Measurements from ENCODE around the gene PARD3.

The PARD3 gene

DNA sequence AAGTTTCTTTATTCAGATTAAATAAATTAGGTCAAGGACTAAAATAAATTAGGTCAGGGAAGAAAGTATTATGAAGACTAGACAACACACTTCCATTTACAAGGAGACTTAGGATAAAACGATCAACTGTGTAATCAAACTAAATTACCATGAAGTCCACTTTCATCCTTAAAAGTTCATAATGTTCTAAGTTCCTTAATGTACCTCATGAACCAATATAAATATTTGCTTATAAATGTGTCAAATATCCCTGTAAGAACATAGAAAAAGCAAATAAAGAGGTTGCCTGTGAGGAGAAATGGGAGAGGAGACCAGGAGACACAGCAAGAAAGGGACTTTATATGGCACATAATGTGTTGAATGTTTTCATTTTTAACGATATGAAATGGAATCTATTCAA lies 345.6 kb downstream of the PARD3 start:
- H4K20me1 ChIP-seq (ENCODE audit: insufficient read depth, low read length) = peaks cover 2% of the 10 kb centered on the region; the same call in 1 of the 2 replicates
- no peak overlapping the region for H2AFZ ChIP-seq (ENCODE audit: low read depth, low read length)
- no peak overlapping the region for H3K4me2 ChIP-seq (ENCODE audit: insufficient read depth, low read length)
- H3K79me2 ChIP-seq (ENCODE audit: insufficient read depth, low read length) = peaks cover 3% of the 10 kb centered on the region
- H3K27ac ChIP-seq (ENCODE audit: low read length) = no peak overlapping the region
- H3K36me3 ChIP-seq (ENCODE audit: insufficient read depth, low read length) = peaks cover 12% of the 10 kb centered on the region
- no peak overlapping the region for H3K9ac ChIP-seq (ENCODE audit: low read depth, low read length)
- H3K27me3 ChIP-seq (ENCODE audit: insufficient read depth, low read length, poor library complexity) = no peaks in the 10 kb centered on the region
- H3K4me1 ChIP-seq (ENCODE audit: insufficient read depth, low read length) = no peaks in the 10 kb centered on the region
- H3K9me3 ChIP-seq (ENCODE audit: insufficient read depth, low read length, severe bottlenecking) = no peaks in the 10 kb centered on the region
- no peak for DNase-seq
- no peak for ATAC-seq (ENCODE audit: insufficient read depth, low read depth)
- H3K4me3 ChIP-seq (ENCODE audit: low read depth in 1 of 2, low read length in 2 of 2) = no peak overlapping the region
- TF ChIP-seq CTCF (IDR thresholded peaks at IDR 0.05; ENCODE audit: borderline replicate concordance, extremely low read depth, low read length, poor library complexity, severe bottlenecking) = no peak
- TF ChIP-seq EZH2 (IDR thresholded peaks at IDR 0.05; ENCODE audit: borderline replicate concordance, low read depth, low read length, severe bottlenecking) = no peak

- no peak for TF ChIP-seq CTCF (IDR thresholded peaks at IDR 0.05; ENCODE audit: borderline replicate concordance, extremely low read depth, low read length, poor library complexity, severe bottlenecking)
- TF ChIP-seq EZH2 (IDR thresholded peaks at IDR 0.05; ENCODE audit: borderline replicate concordance, low read depth, low read length, severe bottlenecking) = no peak
- no peaks in the 10 kb centered on the region for H3K27me3 ChIP-seq (ENCODE audit: insufficient read depth, low read length, poor library complexity)
- no peak overlapping the region for H2AFZ ChIP-seq (ENCODE audit: low read depth, low read length)
- no peaks in the 10 kb centered on the region for H3K9me3 ChIP-seq (ENCODE audit: insufficient read depth, low read length, severe bottlenecking)
- H3K9ac ChIP-seq (ENCODE audit: low read depth, low read length) = no peak overlapping the region
- H3K27ac ChIP-seq (ENCODE audit: low read length) = no peak overlapping the region
- peaks cover 2% of the 10 kb centered on the region; the same call in 1 of the 2 replicates for H4K20me1 ChIP-seq (ENCODE audit: insufficient read depth, low read length)
- H3K4me1 ChIP-seq (ENCODE audit: insufficient read depth, low read length) = no peaks in the 10 kb centered on the region
- DNase-seq = no peak
- peaks cover 12% of the 10 kb centered on the region for H3K36me3 ChIP-seq (ENCODE audit: insufficient read depth, low read length)
- no peak overlapping the region for H3K4me3 ChIP-seq (ENCODE audit: low read depth in 1 of 2, low read length in 2 of 2)
- no peaks in the 10 kb centered on the region for H3K79me2 ChIP-seq (ENCODE audit: insufficient read depth, low read length)
- 0 out of 3 replicates have a peak, but pooled peaks have one; percentile 45 for ATAC-seq (ENCODE audit: insufficient read depth, low read depth)
- H3K4me2 ChIP-seq (ENCODE audit: insufficient read depth, low read length) = no peak overlapping the region
Measured at GRCh38 chr10:34467902-34468301, 347.2 kb downstream of the PARD3 start.

DNA sequence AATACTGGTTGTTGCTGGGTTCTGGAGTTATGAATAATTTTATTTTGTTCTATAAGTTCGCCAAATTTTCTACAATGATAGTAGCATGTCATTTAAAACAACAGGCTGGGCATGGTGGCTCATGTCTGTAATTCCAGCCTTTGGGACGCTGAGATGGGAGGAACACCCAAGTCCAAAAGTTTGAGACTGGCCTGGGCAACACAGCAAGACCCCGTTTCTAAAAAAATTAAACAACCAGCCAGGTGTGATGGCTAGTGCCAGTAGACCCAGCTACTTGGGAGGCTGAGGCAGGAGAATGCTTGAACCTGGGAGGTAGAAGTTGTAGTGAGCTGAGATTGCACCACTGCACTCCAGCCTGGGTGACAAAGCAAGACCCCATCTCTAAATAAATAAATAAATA lies 347.7 kb downstream of the PARD3 start:
- DNase-seq (no peak), ATAC-seq (ENCODE audit: insufficient read depth, low read depth) (no peak)
- TF ChIP-seq EZH2 (IDR thresholded peaks at IDR 0.05; ENCODE audit: borderline replicate concordance, low read depth, low read length, severe bottlenecking) (no peak), CTCF (IDR thresholded peaks at IDR 0.05; ENCODE audit: borderline replicate concordance, extremely low read depth, low read length, poor library complexity, severe bottlenecking) (no peak)
- no peaks in the 10 kb centered on the region for H3K9me3 ChIP-seq (ENCODE audit: insufficient read depth, low read length, severe bottlenecking)
- H3K9ac ChIP-seq (ENCODE audit: low read depth, low read length) = no peak overlapping the region
- no peak overlapping the region for H2AFZ ChIP-seq (ENCODE audit: low read depth, low read length)
- H3K4me3 ChIP-seq (ENCODE audit: low read depth in 1 of 2, low read length in 2 of 2) = no peak overlapping the region
- no peak overlapping the region for H3K27ac ChIP-seq (ENCODE audit: low read length)
- H4K20me1 ChIP-seq (ENCODE audit: insufficient read depth, low read length) = peaks cover 2% of the 10 kb centered on the region; the same call in 1 of the 2 replicates
- H3K36me3 ChIP-seq (ENCODE audit: insufficient read depth, low read length) = peaks cover 12% of the 10 kb centered on the region
- H3K4me2 ChIP-seq (ENCODE audit: insufficient read depth, low read length) = no peak overlapping the region
- H3K27me3 ChIP-seq (ENCODE audit: insufficient read depth, low read length, poor library complexity) = no peaks in the 10 kb centered on the region
- H3K4me1 ChIP-seq (ENCODE audit: insufficient read depth, low read length) = no peaks in the 10 kb centered on the region
- H3K79me2 ChIP-seq (ENCODE audit: insufficient read depth, low read length) = no peaks in the 10 kb centered on the region

GRCh38 chr10:34465678-34466077 lies 349.4 kb downstream of the PARD3 start:
- Histone ChIP-seq H4K20me1 (ENCODE audit: insufficient read depth, low read length) (peaks cover 2% of the 10 kb centered on the region; the same call in 1 of the 2 replicates), H3K4me3 (ENCODE audit: low read depth in 1 of 2, low read length in 2 of 2) (no peak overlapping the region), H3K27ac (ENCODE audit: low read length) (no peak overlapping the region), H3K79me2 (ENCODE audit: insufficient read depth, low read length) (no peaks in the 10 kb centered on the region), H3K27me3 (ENCODE audit: insufficient read depth, low read length, poor library complexity) (no peaks in the 10 kb centered on the region), H3K9me3 (ENCODE audit: insufficient read depth, low read length, severe bottlenecking) (no peaks in the 10 kb centered on the region), H3K4me1 (ENCODE audit: insufficient read depth, low read length) (no peaks in the 10 kb centered on the region), H2AFZ (ENCODE audit: low read depth, low read length) (no peak overlapping the region), H3K4me2 (ENCODE audit: insufficient read depth, low read length) (no peak overlapping the region), H3K36me3 (ENCODE audit: insufficient read depth, low read length) (peaks cover 12% of the 10 kb centered on the region), H3K9ac (ENCODE audit: low read depth, low read length) (no peak overlapping the region)
- no peak for TF ChIP-seq EZH2 (IDR thresholded peaks at IDR 0.05; ENCODE audit: borderline replicate concordance, low read depth, low read length, severe bottlenecking)
- TF ChIP-seq CTCF (IDR thresholded peaks at IDR 0.05; ENCODE audit: borderline replicate concordance, extremely low read depth, low read length, poor library complexity, severe bottlenecking) = no peak
- DNase-seq = no peak
- ATAC-seq (ENCODE audit: insufficient read depth, low read depth) = no peak
